Measurements from ENCODE around the gene ZMAT1.

GRCh38 chrX:101918751-101919150 lies 13.1 kb downstream of the ZMAT1 start:
- TF ChIP-seq EZH2 (IDR thresholded peaks at IDR 0.05; ENCODE audit: borderline replicate concordance): no peak
- TF ChIP-seq EZH2phosphoT487 (IDR thresholded peaks at IDR 0.05; ENCODE audit: low read depth, severe bottlenecking, unreplicated experiment): no peak
- TF ChIP-seq CTCF (IDR thresholded peaks at IDR 0.05; ENCODE audit: poor library complexity): no peak
